Stimulated activated CD4-positive, alpha-beta T cell treated with anti-CD3 and anti-CD28 coated beads, Interleukin-1b, Interleukin-23, amount 100 ng/mL, for 24 hours (primary cell): ENCODE results near the gene LENG9.

Source experiments
- DNase-seq, 4 experiments: peaks; one replicate each; pipeline ENCODE4 v3.0.0-alpha.2; 2020; ENCODE audit warnings: low read depth in 4 of 4, low spot score in 1 of 4

LENG9 gene

GRCh38 chr19:54439174-54439851 lies 24.3 kb downstream of the LENG9 start:
- DNase-seq = no peak

- no peak for DNase-seq
Measured at GRCh38 chr19:54436628-54437252, 26.8 kb downstream of the LENG9 start.

DNA sequence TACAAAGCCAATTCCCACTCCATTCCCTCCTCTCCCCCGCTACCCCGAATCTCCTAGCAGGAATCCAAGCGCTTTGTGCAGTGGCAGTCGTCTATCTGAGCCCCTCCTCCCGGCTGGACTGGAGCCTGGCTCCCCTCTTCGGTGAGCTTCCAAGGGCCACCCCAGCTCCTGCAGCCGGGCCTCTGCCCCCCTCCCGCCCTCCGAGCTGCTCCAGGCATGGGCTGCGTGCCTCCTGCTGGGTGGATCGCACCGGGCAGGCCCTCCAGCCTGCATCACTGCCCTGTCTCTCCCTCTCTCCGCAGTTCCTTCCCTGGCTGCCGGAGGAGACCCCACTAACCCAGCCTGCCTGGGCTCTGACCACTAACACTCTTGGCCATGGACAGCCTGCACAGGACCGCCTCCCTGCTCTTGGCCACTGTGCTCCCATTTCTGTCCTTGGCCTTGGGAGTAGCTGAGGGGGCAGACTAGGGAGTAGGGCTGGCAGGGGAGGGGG lies 27.5 kb downstream of the LENG9 start:
- no peak for DNase-seq

DNA sequence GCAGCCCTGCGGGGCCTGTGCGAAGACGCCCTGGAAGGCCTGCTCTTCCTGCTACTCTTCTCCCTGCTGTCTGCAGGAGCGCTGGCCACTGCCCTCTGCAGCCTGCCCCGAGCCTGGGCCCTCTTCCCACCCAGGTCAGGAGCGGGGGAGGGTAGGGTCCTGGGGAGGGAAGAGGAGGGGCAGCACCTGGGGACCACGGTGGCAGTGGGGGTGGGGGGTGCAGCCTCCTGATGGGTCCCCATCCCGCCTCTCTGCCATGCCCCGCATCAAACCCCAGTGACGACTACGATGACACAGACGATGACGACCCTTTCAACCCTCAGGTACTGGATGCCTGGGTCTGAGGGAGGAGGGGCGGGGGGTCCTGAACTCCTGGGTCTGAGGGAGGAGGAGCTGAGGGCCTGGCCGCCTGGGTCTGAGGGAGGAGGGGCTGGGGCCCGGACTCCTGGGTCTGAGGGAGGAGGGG lies 28.0 kb downstream of the LENG9 start:
- DNase-seq = no peak

GRCh38 chr19:54434873-54435214 lies 28.7 kb downstream of the LENG9 start:
- no peak for DNase-seq

- DNase-seq = no peak
Measured at GRCh38 chr19:54434112-54434872, 29.3 kb downstream of the LENG9 start.

DNA sequence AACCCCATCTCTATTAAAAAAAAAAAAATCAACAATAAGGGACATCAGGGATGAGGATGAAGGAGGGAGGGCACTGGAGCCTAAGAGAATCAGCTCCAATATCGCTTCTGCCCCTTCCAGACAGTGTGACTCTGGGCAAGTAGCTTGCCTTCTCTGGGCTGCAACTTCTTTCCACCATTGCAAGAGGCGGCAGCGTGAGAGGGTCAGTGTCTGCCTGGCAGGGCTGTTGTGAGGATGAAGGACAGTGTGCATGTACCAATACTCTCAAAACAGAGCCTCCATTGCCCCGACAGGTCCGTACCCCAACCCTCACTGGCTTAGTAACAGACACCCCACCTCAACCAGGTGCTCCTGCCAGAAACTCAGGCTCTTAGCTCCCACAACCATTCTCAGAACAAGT lies 29.9 kb downstream of the LENG9 start:
- no peak for DNase-seq

DNA sequence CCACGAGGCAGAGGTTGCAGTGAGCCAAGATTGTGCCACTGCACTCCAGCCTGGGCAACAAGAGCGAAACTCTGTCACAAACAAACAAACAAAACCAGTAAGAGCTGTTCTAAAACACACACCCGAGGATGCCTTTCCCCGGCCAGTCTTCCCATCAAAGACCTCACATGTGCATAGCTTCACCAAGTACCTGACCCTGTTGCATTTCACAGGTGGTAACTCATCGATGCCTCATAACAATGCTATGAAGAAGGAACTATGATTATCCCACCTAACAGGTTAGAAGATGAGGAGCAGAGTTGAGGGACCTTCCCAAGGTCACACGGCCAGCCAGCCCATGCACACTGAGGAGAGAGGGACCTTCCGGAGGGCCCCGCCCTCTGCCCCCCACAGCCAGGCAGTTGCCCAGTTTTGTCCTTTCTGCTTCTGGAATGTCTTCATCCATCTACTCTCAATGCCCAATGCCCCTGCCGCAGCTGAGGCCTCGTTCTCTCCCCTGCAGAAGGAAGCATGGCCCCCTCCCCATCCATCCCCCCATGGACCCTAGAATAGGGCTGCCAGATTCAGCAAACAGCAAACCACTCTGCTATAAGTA lies 31.3 kb downstream of the LENG9 start:
- DNase-seq = no peak

DNA sequence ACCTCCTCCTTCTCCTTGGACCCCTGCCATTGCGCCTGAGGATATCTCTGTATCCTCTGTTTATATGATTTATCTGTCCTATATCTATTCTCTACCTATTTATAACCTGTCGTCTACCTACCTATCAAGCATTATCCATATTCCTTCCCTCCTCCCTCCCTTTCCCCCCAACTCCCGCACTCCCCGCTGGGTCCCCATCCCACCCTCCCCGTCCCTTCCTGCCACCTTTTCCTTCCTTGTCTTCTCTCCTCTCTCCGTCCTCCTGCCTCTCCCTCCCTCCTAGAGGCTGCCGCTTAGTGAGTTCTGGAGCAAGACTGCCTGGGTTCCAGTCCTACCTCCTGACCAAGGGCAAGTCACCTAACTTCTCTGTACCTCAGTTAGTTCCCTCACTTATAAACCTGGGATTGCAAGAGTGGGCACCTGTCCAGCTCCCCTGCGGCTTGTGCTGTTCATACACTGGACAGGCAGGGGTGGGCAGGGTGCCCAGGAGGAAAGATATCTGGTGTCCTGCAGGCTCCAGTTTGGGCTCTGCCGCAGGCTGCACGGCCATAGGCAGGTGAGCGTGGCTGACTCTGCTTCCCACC lies 32.2 kb downstream of the LENG9 start:
- DNase-seq = no peak

- DNase-seq = peak in 3 of 4 experiments; percentile 18 to 40 (median 36)
Measured at GRCh38 chr19:54430306-54431254, 33.0 kb downstream of the LENG9 start.

DNA sequence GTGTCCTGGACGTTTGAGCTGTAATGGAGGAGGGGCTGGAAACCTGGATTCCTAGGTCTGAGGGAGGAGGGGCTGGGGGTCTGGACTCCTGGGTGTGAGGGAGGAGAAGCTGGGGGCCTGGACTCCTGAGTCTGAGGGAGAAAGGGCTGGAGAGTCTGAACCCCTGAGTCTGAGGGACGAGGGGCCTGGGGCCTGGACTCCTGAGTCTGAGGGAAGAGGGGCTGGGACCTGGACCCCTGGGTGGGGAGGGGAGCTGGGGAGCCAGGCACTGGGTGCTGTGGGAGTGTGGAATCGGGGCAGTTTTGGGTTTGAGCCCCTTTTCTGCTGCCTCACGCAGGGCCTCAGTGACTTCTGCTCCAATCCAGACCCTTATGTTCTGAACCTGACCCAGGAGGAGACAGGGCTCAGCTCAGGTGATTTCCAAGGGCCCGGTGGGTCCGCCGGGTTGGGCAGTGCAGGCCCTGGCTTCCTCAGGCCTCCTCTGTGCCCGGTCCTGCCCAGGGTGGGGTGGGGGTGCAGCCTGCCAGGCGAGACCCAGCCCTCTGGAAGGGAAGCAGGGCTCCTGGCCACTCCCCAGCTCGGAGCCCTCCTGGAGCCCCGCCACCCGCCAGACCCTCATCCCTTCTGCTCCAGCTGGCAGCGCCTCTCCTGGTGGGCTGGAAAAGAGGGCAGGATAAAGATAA lies 33.9 kb downstream of the LENG9 start:
- no peak for DNase-seq

DNA sequence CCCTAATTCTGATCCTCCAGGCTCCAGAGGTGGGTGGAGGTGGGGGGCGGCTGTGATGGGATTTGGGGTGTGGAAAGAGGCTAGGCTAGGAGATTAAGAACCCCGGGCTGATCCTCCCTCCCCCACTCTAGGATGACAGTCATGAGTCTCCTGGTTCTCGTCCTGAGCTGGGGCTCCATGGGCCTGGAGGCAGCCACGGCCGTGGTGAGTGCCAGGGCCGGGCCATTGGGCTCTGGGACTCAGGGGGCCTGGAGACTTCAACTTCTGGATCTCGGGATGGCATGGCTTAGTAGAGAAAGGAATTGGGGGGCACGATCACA lies 34.4 kb downstream of the LENG9 start:
- no peak for DNase-seq

DNA sequence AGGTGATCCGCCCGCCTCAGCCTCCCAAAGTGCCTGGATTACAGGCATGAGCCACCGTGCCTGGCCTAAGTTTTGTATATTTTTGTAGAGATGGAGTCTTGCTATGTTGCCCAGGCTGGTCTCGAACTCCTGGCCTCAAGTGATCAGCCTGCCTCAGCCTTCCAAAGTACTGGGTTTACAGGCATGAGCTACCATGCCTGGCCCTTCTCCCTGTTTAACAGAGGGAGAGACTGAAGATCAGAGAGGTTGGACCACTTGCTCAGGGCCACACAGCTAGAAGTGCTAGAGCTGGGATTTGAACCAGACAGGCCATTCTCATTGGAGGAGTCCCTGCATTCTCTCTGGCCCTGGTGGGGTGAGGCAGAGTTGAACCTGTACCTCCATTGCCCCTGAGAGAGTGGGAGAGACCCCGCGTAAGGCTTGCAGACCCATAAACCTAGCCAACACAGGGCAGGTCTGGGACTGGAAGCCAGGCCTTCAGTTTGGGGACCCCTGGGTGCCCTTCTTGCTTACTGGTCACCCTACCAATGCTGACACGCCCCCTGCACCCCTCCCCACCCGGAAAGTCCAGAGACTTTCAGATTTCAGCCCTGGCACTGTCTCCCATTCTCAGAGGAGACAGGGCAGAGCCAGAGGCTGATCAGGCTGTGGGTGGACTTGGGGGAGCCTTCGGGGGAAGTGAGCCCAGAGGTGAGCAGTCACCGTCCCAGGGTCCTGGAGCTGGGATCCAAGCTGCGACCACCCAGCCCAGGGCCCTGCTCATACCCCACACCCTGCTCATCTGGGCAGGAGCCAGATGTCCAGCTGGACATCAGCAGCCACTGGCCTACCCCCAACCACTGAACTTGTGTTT lies 35.0 kb downstream of the LENG9 start:
- DNase-seq = no peak

DNA sequence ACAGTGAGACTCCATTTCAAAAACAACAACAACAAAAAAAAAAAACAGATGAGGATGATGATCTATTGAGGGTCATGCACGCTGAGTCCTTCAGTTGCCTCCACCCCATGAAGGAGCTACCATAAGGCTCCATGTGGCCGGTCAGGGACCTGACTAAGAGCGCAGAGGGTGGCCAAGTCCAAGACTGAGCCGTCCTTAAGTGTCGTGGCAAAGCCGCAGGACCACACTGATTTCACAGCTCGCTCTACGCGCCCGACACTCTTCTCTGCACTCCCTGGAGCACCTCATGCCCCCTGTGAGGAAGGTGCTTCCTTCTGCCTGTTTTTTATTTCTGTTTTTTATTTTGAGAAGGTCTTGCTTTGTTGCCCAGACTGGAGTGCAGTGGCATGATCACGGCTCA lies 36.0 kb downstream of the LENG9 start:
- DNase-seq = no peak

DNA sequence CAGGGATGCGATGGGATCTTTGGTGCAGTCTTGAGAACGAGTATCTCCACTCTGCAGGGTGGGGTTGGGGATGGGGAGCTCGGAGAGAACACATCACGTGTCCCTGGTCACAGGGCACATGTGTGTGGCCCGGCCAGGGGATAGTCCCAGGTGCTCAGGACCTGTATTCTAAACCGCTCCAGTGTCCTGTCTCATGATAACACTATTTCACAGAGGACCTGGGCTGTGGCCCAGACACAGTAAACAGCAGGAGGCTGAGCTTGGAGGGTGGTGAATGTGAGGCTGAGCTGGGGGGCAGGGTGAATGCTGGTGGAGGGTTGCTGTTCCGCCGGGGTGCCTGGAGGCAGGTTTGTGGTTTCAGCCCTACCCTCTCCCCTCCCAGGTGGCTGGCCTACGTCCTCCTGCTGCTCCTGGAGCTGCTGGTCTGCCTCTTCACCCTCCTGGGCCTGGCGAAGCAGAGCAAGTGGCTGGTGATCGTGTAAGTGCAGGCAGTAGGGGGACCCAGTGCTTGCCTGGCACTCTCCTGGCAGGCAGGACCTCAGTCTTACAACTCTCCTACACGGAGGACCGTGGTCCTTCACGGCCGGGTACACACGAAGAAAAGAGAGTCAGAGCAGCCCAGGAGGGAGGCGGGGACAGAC lies 37.2 kb downstream of the LENG9 start:
- no peak for DNase-seq

- DNase-seq = no peak
Measured at GRCh38 chr19:54425382-54425723, 38.2 kb downstream of the LENG9 start.

- no peak for DNase-seq
Measured at GRCh38 chr19:54424660-54425381, 38.8 kb downstream of the LENG9 start.

GRCh38 chr19:54424201-54424600 lies 39.4 kb downstream of the LENG9 start:
- no peak for DNase-seq
